ENCODE results near the gene PRKN. TPM values are rescaled to one million over a fixed set of nuclear protein-coding genes. Genes with fewer than 3 reads are reported as not detected.

The PRKN gene
- total RNA-seq, 1 experiment from 2014 or later = 2.0 TPM

DNA sequence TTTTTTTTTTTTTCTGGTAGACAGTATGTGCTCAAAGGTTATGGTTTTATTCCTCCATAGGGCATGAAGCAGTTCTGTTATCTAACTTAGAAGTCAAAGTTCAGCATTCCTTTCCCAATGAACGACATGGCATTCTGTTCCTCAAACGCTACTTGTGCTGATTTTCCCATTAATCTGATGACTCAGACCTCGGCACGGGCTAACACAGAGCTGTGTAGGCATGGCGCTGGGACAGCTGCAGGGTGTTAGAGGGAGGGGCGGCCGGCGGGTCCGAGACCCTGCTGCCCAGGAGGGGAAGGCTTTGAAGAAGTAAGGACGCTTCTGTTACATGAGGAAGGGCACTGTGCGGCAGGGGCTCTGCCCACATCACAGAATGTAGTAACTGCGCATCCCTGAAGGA is 1360.1 kb downstream of the PRKN start:
- Histone ChIP-seq H4K91ac (ENCODE audit: insufficient read length, low read depth, low read length) (no peak overlapping the region), H3K18ac (ENCODE audit: insufficient read length, low read depth, low read length) (no peak overlapping the region), H3K9ac (ENCODE audit: extremely low read depth, insufficient read length, low read length) (no peak overlapping the region), H3K23ac (ENCODE audit: insufficient read length, low read depth, low read length) (no peak overlapping the region), H3K4me1 (ENCODE audit: insufficient read depth, low read length) (no peaks in the 10 kb centered on the region), H3T11ph (ENCODE audit: low read length) (no peak overlapping the region), H3K23me2 (ENCODE audit: insufficient read length, low read depth, low read length, poor library complexity, severe bottlenecking) (no peaks in the 10 kb centered on the region), H2AK5ac (ENCODE audit: insufficient read length, low read length) (no peak overlapping the region), H2BK12ac (ENCODE audit: insufficient read length, low read depth, low read length) (no peak overlapping the region), H3K14ac (ENCODE audit: insufficient read depth, low read length) (no peak overlapping the region), H3K56ac (ENCODE audit: insufficient read length, low read depth, low read length) (no peak overlapping the region), H4K20me1 (ENCODE audit: control insufficient read depth, insufficient read depth, insufficient read length) (no peaks in the 10 kb centered on the region), H3K4me2 (ENCODE audit: insufficient read depth, insufficient read length, low read length) (no peak overlapping the region), H2BK5ac (ENCODE audit: insufficient read length, low read length) (no peak overlapping the region), H3K4ac (ENCODE audit: low read depth, low read length) (no peak overlapping the region), H4K5ac (ENCODE audit: insufficient read length, low read depth, low read length) (no peak overlapping the region), H3K79me1 (ENCODE audit: insufficient read depth, low read depth, low read length, poor library complexity, severe bottlenecking) (no peaks in the 10 kb centered on the region), H3K9me3 (ENCODE audit: control insufficient read depth, low read depth, low read length) (no peaks in the 10 kb centered on the region), H3K79me2 (ENCODE audit: insufficient read depth, low read length) (no peaks in the 10 kb centered on the region), H3K27me3 (ENCODE audit: insufficient read depth, low read length) (no peaks in the 10 kb centered on the region), H2BK15ac (ENCODE audit: low read depth, low read length) (no peak overlapping the region), H4K8ac (replicated peaks; ENCODE audit: insufficient read length, low read depth, low read length) (no peak overlapping the region), H3K27ac (ENCODE audit: insufficient read length, low read depth, low read length) (no peak overlapping the region), H2BK20ac (ENCODE audit: low read depth, low read length, poor library complexity, severe bottlenecking) (no peak overlapping the region), H2AFZ (ENCODE audit: low read length) (no peak overlapping the region), H2BK120ac (ENCODE audit: low read depth, low read length, poor library complexity, severe bottlenecking) (no peak overlapping the region)
- Mint-ChIP-seq H3K9me3 (peaks cover 9 to 13% of the 10 kb centered on the region in 2 experiments), H3K36me3 (ENCODE audit: insufficient read depth in 1 of 3, low read depth in 3 of 3) (peaks cover 3 to 12% (median 4%) of the 10 kb centered on the region in 3 experiments; a peak in 6 of 7 replicates), H3K4me1 (no peaks in the 10 kb centered on the region), H3K27me3 (ENCODE audit: low read depth) (no peaks in the 10 kb centered on the region), H3K27ac (peak overlapping the region in 1 of 3 experiments; percentile 31; a peak in 1 of 7 replicates), H3K4me3 (no peak overlapping the region)
- TF ChIP-seq, protein P1, sequence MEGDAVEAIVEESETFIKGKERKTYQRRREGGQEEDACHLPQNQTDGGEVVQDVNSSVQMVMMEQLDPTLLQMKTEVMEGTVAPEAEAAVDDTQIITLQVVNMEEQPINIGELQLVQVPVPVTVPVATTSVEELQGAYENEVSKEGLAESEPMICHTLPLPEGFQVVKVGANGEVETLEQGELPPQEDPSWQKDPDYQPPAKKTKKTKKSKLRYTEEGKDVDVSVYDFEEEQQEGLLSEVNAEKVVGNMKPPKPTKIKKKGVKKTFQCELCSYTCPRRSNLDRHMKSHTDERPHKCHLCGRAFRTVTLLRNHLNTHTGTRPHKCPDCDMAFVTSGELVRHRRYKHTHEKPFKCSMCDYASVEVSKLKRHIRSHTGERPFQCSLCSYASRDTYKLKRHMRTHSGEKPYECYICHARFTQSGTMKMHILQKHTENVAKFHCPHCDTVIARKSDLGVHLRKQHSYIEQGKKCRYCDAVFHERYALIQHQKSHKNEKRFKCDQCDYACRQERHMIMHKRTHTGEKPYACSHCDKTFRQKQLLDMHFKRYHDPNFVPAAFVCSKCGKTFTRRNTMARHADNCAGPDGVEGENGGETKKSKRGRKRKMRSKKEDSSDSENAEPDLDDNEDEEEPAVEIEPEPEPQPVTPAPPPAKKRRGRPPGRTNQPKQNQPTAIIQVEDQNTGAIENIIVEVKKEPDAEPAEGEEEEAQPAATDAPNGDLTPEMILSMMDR (conservative IDR thresholded peaks at IDR 0.05) = no peak
- no peak for DNase-seq
- no CpG with 5 or more reads among the region's 12 CpGs for WGBS (ENCODE audit: extremely low coverage, insufficient read length, low lambda C conversion rate)
